ENCODE data around the gene ANKRD11. TPM values are rescaled to one million over a fixed set of nuclear protein-coding genes. Genes with fewer than 3 reads are reported as not detected.

ANKRD11 gene
- polyA plus RNA-seq, 3 donors = 3.2 to 62.4 (median 5.4) TPM

GRCh38 chr16:89482150-89482816 lies 8.1 kb downstream of the ANKRD11 start:
- 70% methylated on average over 12 of the region's 14 CpGs for WGBS (ENCODE audit: insufficient coverage)
- TF ChIP-seq, protein P1, sequence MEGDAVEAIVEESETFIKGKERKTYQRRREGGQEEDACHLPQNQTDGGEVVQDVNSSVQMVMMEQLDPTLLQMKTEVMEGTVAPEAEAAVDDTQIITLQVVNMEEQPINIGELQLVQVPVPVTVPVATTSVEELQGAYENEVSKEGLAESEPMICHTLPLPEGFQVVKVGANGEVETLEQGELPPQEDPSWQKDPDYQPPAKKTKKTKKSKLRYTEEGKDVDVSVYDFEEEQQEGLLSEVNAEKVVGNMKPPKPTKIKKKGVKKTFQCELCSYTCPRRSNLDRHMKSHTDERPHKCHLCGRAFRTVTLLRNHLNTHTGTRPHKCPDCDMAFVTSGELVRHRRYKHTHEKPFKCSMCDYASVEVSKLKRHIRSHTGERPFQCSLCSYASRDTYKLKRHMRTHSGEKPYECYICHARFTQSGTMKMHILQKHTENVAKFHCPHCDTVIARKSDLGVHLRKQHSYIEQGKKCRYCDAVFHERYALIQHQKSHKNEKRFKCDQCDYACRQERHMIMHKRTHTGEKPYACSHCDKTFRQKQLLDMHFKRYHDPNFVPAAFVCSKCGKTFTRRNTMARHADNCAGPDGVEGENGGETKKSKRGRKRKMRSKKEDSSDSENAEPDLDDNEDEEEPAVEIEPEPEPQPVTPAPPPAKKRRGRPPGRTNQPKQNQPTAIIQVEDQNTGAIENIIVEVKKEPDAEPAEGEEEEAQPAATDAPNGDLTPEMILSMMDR (IDR thresholded peaks at IDR 0.05) = no peak
- peaks cover 0 to 4% of the 10 kb centered on the region in 2 donors for H3K36me3 ChIP-seq (replicated peaks in 1 of 2; ENCODE audit: control insufficient read depth in 1 of 2, insufficient read depth in 2 of 2, low read length in 2 of 2)
- no peak overlapping the region for H3K9ac ChIP-seq (ENCODE audit: insufficient read depth, low read length, poor library complexity, severe bottlenecking)
- intact Hi-C loops (cut with micrococcal nuclease) = no loop called here
- H3K27ac Mint-ChIP-seq = peak overlapping the region; percentile 65 to 82 (median 69)
- peak overlapping the region; percentile 25 for H3K4me2 ChIP-seq (replicated peaks; ENCODE audit: extremely low read depth, low read length, poor library complexity, severe bottlenecking)
- peaks cover 0 to 3% (median 0%) of the 10 kb centered on the region in 3 donors for H3K27me3 Mint-ChIP-seq (ENCODE audit: low read depth in 3 of 3)
- H3K9me3 Mint-ChIP-seq = peaks cover 0 to 2% (median 0%) of the 10 kb centered on the region in 7 donors
- H3K4me1 Mint-ChIP-seq = peaks cover 88% of the 10 kb centered on the region
- peaks cover 39 to 43% of the 10 kb centered on the region in 2 donors for H3K36me3 Mint-ChIP-seq
- no peaks in the 10 kb centered on the region for H3K9me3 ChIP-seq (replicated peaks in 1 of 2; ENCODE audit: control insufficient read depth in 1 of 2, insufficient read depth in 1 of 2, low read length in 2 of 2)
- no peak overlapping the region for H3K4me3 ChIP-seq (replicated peaks in 1 of 3; ENCODE audit: low read depth in 2 of 3, low read length in 3 of 3)
- no peaks in the 10 kb centered on the region for H3K27me3 ChIP-seq (ENCODE audit: control insufficient read depth in 2 of 2, insufficient read depth in 2 of 2, low read length in 2 of 2)
- DNase-seq = peak in 2 of 3 donors; percentile 16 to 37
- peaks cover 100% of the 10 kb centered on the region for H4K20me1 ChIP-seq (ENCODE audit: insufficient read depth, low read length)
- H2AFZ ChIP-seq (ENCODE audit: insufficient read depth, low read depth, low read length, poor library complexity, severe bottlenecking) = no peak overlapping the region
- H3K27ac ChIP-seq (ENCODE audit: low read depth in 1 of 2, low read length in 2 of 2) = peak overlapping the region in 1 of 2 donors; percentile 15
- H3K79me2 ChIP-seq (ENCODE audit: insufficient read depth, low read length) = peaks cover 100% of the 10 kb centered on the region
- H3K4me1 ChIP-seq (ENCODE audit: control insufficient read depth in 1 of 2, insufficient read depth in 2 of 2, low read length in 2 of 2) = peaks cover 67 to 90% of the 10 kb centered on the region in 2 donors
- no peak overlapping the region for H3K4me3 Mint-ChIP-seq

DNA sequence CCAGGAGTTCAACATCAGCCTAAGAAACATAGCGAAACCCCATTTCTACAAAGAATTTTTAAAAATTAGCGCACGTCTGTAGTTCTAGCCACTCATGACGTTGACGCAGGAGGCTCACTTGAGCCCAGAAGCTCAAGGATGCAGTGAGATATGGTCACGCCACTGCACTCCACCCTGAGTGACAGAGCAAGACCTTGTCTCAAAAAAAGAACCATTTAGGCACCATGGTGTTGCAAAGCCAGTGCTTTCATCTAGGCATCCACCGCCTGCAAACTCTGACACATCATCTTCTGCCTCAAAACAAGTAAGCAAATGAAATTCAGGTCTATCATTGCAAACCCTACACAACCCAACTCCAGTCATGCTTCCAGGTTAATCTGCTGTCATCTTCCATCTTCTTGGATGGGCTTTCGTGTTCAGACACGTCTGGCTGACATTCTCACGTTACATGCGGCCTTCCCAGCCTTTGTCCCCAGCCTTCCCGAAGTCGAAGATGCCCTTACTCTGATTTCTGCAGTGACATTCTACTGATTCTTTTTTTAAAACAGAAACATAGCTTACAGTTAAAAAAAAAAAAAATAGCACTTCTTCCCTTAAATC lies 8.9 kb downstream of the ANKRD11 start:
- Mint-ChIP-seq H3K4me3 (no peak overlapping the region), H3K4me1 (peaks cover 90% of the 10 kb centered on the region), H3K27me3 (ENCODE audit: low read depth in 3 of 3) (peaks cover 0 to 3% (median 0%) of the 10 kb centered on the region in 3 donors), H3K9me3 (peaks cover 0 to 2% (median 0%) of the 10 kb centered on the region in 7 donors), H3K36me3 (peaks cover 35 to 38% of the 10 kb centered on the region in 2 donors), H3K27ac (peak overlapping the region in 2 of 7 donors; percentile 10 to 67)
- H3K79me2 ChIP-seq (ENCODE audit: insufficient read depth, low read length) = peaks cover 100% of the 10 kb centered on the region
- peaks cover 100% of the 10 kb centered on the region for H4K20me1 ChIP-seq (ENCODE audit: insufficient read depth, low read length)
- TF ChIP-seq, protein P1 (IDR thresholded peaks at IDR 0.05) = no peak
- no peak overlapping the region for H3K9ac ChIP-seq (ENCODE audit: insufficient read depth, low read length, poor library complexity, severe bottlenecking)
- peaks cover 0 to 2% of the 10 kb centered on the region in 2 donors for H3K36me3 ChIP-seq (replicated peaks in 1 of 2; ENCODE audit: control insufficient read depth in 1 of 2, insufficient read depth in 2 of 2, low read length in 2 of 2)
- H3K27me3 ChIP-seq (ENCODE audit: control insufficient read depth in 2 of 2, insufficient read depth in 2 of 2, low read length in 2 of 2) = no peaks in the 10 kb centered on the region
- H2AFZ ChIP-seq (ENCODE audit: insufficient read depth, low read depth, low read length, poor library complexity, severe bottlenecking) = no peak overlapping the region
- WGBS (ENCODE audit: insufficient coverage) = 94% methylated on average over 13 of the region's 13 CpGs
- intact Hi-C loops (cut with micrococcal nuclease) = no loop called here
- H3K27ac ChIP-seq (ENCODE audit: low read depth in 1 of 2, low read length in 2 of 2) = no peak overlapping the region
- no peak overlapping the region for H3K4me3 ChIP-seq (replicated peaks in 1 of 3; ENCODE audit: low read depth in 2 of 3, low read length in 3 of 3)
- H3K4me2 ChIP-seq (replicated peaks; ENCODE audit: extremely low read depth, low read length, poor library complexity, severe bottlenecking) = no peak overlapping the region
- peaks cover 67 to 90% of the 10 kb centered on the region in 2 donors for H3K4me1 ChIP-seq (ENCODE audit: control insufficient read depth in 1 of 2, insufficient read depth in 2 of 2, low read length in 2 of 2)
- H3K9me3 ChIP-seq (replicated peaks in 1 of 2; ENCODE audit: control insufficient read depth in 1 of 2, insufficient read depth in 1 of 2, low read length in 2 of 2) = no peaks in the 10 kb centered on the region
- DNase-seq = no peak

Data from CD14-positive monocyte (primary cell).